DMS153 treated with DMSO at 0.1 percent for 48 hours (cell line): ENCODE measurements around the gene SMIM14.
A peak's percentile ranks its signal among the peaks of the same experiment; 100 is the strongest.
"Not testable (repeated sequence)": the region's sequence is repeated elsewhere in the genome, so short reads cannot be mapped to it uniquely, and the experiment has no call there.

Experiments used
- DNase-seq: peaks from one replicate; lab custom pipeline; 2025; ENCODE audit not compliant: unreplicated experiment; lab: John Stamatoyannopoulos, UW

SMIM14 gene

GRCh38 chr4:39638354-39639239 is at the start of gene SMIM14:
Gene SMIM14 (minus strand): TSS chr4:39638865. CDS start chr4:39605145, 33,720 bp downstream.
- peak; percentile 84 for DNase-seq

DNA sequence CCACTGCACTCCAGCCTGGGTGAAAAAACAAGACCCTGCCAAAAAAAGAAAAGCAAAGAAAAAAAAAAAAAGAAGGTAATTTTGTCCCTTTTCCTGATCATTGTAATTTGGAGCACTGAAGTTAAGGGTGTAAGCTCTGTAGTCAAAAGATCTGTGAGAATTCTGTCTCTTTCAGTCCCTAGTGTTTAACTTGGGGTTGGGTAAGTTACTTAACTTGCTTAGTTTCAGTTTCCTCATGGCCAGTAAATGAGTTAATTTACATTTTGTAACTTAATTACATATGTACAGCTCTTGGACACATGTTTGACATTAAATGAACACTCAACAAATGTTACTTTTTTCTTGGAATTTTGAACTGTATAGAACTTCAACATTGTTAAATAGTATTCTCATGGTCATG is 48.3 kb upstream of the SMIM14 start:
- DNase-seq, result no peak

GRCh38 chr4:39685990-39686389 is 47.3 kb upstream of the SMIM14 start:
- no peak for DNase-seq

DNA sequence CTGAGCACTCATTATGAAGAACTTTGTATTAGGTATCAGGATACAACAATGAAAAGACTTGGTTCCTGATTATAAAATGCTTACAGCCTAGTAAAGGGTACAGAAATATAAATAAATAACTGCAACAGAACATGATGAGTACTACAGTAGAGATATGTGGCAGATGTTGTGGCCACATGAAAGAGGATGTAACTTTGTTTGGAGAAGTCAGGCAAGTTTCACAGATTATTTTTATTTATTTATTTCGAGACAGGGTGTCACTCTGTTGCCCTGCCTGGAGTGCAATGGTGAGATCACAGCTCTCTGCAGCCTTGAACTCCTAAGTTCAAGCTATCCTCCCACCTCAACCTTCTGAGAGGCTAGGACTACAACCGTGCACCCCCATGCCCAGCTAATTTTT is 43.5 kb upstream of the SMIM14 start:
- no peak for DNase-seq

DNA sequence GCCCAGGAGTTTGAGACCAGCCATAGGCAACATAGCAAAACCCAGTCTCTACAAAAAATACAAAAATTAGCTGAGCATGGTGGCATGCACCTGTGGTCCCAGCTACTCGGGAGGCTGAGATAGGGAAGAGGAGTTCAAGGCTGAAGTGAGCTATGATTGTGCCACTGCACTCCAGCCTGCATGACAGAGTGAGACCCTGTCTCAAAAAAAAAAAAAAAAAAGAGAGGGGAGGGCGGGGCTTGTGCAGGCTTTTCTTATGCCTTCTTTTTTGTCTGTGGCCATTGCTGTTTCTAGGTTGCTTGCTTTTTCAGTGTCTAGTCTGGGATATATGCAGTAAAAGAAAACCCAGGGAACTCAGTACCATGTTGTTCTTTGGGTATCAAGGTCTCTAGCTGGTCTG is 42.3 kb upstream of the SMIM14 start:
- DNase-seq, result not testable (repeated sequence)

- not testable (repeated sequence) for DNase-seq
Measured at GRCh38 chr4:39675681-39676080, 37.0 kb upstream of the SMIM14 start.

GRCh38 chr4:39670296-39670695 is 31.6 kb upstream of the SMIM14 start:
- not testable (repeated sequence) for DNase-seq

DNA sequence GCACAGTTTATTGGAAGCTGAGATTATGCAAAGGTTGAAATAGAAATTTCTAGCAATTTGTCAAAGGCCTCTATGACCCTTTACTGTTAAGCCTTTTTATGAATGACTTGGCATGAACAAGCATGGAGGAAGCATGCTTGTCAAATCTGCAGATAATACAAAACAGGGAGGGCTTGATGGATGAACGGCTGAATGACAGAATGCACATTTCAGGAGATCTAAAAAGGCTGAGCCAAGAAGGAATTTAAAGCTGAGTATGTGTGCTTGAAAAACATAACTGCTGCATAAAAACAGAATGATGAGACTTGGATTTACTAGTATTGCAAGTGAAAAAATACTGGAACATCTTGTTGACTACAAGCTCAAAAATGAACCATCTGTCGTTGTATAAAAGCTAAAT is 30.2 kb upstream of the SMIM14 start:
- no peak for DNase-seq

DNA sequence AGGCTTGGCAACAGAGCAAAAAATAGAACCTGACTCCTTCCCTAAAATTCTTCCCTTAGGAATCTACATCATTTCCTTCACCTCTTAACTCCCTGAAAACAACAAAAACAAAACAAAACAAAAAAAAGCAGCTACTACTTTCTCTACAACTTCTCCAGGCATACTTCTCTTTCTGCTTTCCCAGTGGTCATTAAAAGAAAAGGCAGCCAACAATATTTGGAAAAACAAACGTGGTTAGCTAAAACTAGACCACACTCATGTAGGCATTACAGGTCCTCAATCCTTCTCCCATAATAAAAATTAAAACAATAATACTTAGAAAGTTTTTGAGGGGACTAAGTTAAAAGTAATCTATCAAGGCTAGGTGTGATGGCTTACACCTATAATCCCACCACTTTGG is 29.0 kb upstream of the SMIM14 start:
- DNase-seq, result no peak

GRCh38 chr4:39664828-39665731 is 26.4 kb upstream of the SMIM14 start:
- no peak for DNase-seq

GRCh38 chr4:39662683-39663082 is 24.0 kb upstream of the SMIM14 start:
- DNase-seq, result no peak

- DNase-seq, result no peak
Measured at GRCh38 chr4:39660757-39661156, 22.1 kb upstream of the SMIM14 start.

DNA sequence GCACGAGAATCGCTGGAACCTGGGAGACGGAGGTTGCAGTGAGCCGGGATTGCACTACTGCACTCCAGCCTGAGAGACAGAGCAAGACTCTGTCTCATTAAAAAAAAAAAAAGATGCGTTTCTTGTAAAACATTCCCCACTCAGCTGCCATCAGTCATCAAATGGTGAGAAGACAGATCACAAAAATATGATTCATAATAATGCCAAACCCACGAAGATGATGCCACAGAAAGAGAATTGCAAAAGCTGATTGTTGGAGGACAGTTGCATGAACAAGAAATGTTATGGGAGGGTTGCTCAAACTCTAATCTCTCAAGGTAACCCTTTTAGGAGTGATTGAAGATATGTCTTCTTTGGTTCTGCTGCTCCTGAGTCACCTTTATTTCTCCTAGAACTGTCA is 21.4 kb upstream of the SMIM14 start:
- no peak for DNase-seq

DNA sequence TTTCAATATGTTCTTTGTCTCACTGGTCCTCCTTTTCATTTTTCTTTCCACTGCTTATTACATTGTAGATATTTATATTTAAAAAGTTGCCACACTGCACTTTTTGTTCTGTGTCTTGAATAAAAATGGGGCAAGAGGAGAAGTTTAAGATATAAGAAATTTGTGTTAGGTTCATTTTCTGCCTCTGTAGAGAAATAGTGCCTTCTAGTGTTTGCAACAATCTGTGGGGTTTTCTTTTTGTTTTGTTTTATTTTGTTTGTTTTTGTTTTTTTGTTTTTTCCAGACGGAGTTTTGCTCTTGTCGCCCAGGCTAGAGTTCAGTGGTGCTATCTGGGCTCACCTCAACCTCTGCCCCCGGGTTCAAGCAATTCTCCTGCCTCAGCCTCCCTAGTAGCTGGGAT is 20.1 kb upstream of the SMIM14 start:
- DNase-seq, result no peak

DNA sequence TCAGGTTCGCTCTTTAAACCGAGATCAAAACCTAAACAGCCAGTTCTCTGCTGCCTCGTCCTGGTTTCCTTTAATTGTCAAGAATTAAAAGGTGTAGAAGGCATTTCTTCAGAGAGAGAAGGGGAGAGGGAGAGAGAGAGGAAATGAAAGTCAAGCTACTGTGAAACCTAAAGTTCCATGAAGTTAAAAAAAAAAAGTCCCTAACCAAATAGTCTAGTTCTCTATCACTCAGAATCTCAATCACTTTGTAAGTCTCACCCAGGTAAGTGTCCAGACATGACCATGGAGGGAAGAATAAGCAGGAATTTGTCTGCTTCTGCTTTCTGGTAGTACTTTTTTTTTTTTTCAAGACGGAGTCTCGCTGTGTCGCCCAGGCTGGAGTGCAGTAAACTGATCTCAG is 18.8 kb upstream of the SMIM14 start:
- DNase-seq, result no peak

DNA sequence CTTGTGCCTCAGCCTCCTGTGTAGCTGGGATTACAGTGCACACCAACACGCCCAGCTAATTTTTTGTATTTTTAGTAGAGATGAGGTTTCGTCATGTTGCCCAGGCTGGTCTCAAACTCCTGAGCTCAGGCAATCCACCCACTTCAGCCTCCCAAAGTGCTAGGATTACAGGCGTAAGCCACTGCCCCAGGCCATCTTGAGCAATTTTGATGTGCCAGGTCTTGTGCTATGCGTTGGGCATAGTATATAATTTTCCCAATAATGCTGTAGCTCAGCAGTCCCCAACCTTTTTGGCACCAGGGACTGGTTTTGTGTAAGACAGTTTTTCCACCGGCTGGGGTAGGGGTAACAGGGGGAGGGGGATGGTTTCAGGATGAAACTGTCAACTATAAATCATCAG is 18.0 kb upstream of the SMIM14 start:
- DNase-seq, result not testable (repeated sequence)

GRCh38 chr4:39655876-39656275 is 17.2 kb upstream of the SMIM14 start:
- no peak for DNase-seq

GRCh38 chr4:39655211-39655610 is 16.5 kb upstream of the SMIM14 start:
- DNase-seq, result no peak

GRCh38 chr4:39651586-39651985 is 12.9 kb upstream of the SMIM14 start:
- not testable (repeated sequence) for DNase-seq

DNA sequence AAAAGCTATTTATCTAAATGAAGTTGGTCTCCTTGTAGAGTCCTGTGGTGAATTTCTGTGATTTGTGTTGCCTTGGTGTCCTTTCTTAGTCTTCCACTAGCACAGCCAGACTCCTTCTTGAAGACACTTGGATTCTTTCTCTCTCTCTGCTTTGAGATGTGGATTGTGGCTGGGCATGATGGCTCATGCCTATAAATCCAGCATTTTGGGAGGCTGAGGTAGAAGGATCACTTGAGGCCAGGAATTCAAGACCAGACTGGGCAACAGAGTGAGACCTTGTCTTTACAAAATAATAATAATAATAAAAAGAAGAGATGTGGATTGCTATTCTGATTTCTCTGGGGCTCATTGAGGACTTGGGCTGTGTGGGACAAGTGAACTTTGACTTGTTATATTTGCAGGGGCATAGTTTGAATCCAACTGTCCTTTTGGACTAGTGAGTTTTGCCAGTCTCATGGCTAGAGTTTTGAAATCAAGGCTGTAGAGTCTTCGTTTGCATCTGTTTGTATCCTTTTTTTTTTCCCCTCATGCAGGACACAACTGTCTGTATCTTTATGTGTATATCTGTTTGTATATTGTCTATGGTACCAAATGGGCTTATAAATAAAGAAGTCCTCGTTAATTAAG is 11.1 kb upstream of the SMIM14 start:
- DNase-seq, result no peak

GRCh38 chr4:39648827-39649558 is 10.3 kb upstream of the SMIM14 start:
- DNase-seq, result no peak
